GM18867 (cell line): Measurements from ENCODE around the gene VWA8.
"Not testable (repeated sequence)": the region's sequence is repeated elsewhere in the genome, so short reads cannot be mapped to it uniquely, and the experiment has no call there.

Source experiments
- ATAC-seq: cut with Tn5 transposase; IDR thresholded peaks from one replicate; pipeline ENCODE4 v1.9.1; 2021; ENCODE audit warnings: mild to moderate bottlenecking, moderate library complexity; ENCODE audit not compliant: unreplicated experiment

VWA8 gene

GRCh38 chr13:41811588-41812021 is 149.3 kb downstream of the VWA8 start:
- ATAC-seq: peak; percentile 88

- ATAC-seq: no peak
These were observed 150.9 kb downstream of the VWA8 start for GRCh38 chr13:41809962-41810361.

GRCh38 chr13:41803445-41803735 is 157.5 kb downstream of the VWA8 start:
- ATAC-seq: not testable (repeated sequence)

GRCh38 chr13:41802684-41803444 is 158.0 kb downstream of the VWA8 start:
- ATAC-seq: no peak

GRCh38 chr13:41802043-41802683 is 158.7 kb downstream of the VWA8 start:
- no peak for ATAC-seq

- ATAC-seq: no peak
These were observed 169.9 kb downstream of the VWA8 start for GRCh38 chr13:41791056-41791455.

GRCh38 chr13:41788552-41788951 is 172.4 kb downstream of the VWA8 start:
- no peak for ATAC-seq

GRCh38 chr13:41785402-41786172 is 175.3 kb downstream of the VWA8 start:
- ATAC-seq: no peak

- no peak for ATAC-seq
These were observed 178.8 kb downstream of the VWA8 start for GRCh38 chr13:41782086-41782485.

GRCh38 chr13:41780715-41781706 is 179.9 kb downstream of the VWA8 start:
- no peak for ATAC-seq

- no peak for ATAC-seq
These were observed 185.7 kb downstream of the VWA8 start for GRCh38 chr13:41775251-41775650.

GRCh38 chr13:41774605-41775218 is 186.2 kb downstream of the VWA8 start:
- ATAC-seq: no peak

- no peak for ATAC-seq
These were observed 193.1 kb downstream of the VWA8 start for GRCh38 chr13:41767801-41768200.

GRCh38 chr13:41766439-41766838 is 194.5 kb downstream of the VWA8 start:
- ATAC-seq: no peak

GRCh38 chr13:41765813-41766212 is 195.1 kb downstream of the VWA8 start:
- ATAC-seq: no peak

- ATAC-seq: no peak
These were observed 195.9 kb downstream of the VWA8 start for GRCh38 chr13:41765020-41765419.

GRCh38 chr13:41764558-41764957 is 196.4 kb downstream of the VWA8 start:
- ATAC-seq: no peak

- no peak for ATAC-seq
These were observed 197.1 kb downstream of the VWA8 start for GRCh38 chr13:41763782-41764181.

GRCh38 chr13:41762796-41763195 is 198.1 kb downstream of the VWA8 start:
- ATAC-seq: no peak

- no peak for ATAC-seq
These were observed 204.6 kb downstream of the VWA8 start for GRCh38 chr13:41756198-41756880.
